ENCODE results near the gene B3GNT4. TPM values are rescaled to one million over a fixed set of nuclear protein-coding genes. Genes with fewer than 3 reads are reported as not detected.

The B3GNT4 gene
- total and polyA plus RNA-seq, 2 donors from 2014 or later = 0.35 to 8.0 TPM

- no peak for DNase-seq
- Histone ChIP-seq H3K27ac (ENCODE audit: low read depth in 2 of 2, low read length in 2 of 2) (no peak overlapping the region), H3K4me1 (ENCODE audit: control insufficient read depth in 2 of 3, insufficient read depth in 2 of 3, low read depth in 1 of 3, low read length in 3 of 3) (no peaks in the 10 kb centered on the region), H3K36me3 (ENCODE audit: control insufficient read depth in 2 of 3, insufficient read depth in 3 of 3, low read length in 3 of 3) (no peaks in the 10 kb centered on the region), H3K4me3 (ENCODE audit: low read length in 3 of 3) (no peak overlapping the region), H3K27me3 (ENCODE audit: control insufficient read depth, insufficient read depth, low read length) (no peaks in the 10 kb centered on the region), H3K9me3 (ENCODE audit: control insufficient read depth in 2 of 3, insufficient read depth in 1 of 3, low read length in 3 of 3) (no peaks in the 10 kb centered on the region), H3K9ac (ENCODE audit: low read length in 3 of 3) (no peak overlapping the region)
- intact Hi-C loops (cut with DNase I) = no loop called here
- no peak for TF ChIP-seq CTCF (IDR thresholded peaks at IDR 0.05; ENCODE audit: borderline replicate concordance, extremely low read depth, insufficient read depth)
- FAIRE-seq = no peak
Measured at GRCh38 chr12:122194804-122195203, 8.7 kb upstream of the B3GNT4 start.

GRCh38 chr12:122195405-122195804, 8.1 kb upstream of the B3GNT4 start:
- Histone ChIP-seq H3K36me3 (ENCODE audit: control insufficient read depth in 2 of 3, insufficient read depth in 3 of 3, low read length in 3 of 3) (no peaks in the 10 kb centered on the region), H3K27ac (ENCODE audit: low read depth in 2 of 2, low read length in 2 of 2) (no peak overlapping the region), H3K4me3 (ENCODE audit: low read length in 3 of 3) (no peak overlapping the region), H3K9ac (ENCODE audit: low read length in 3 of 3) (no peak overlapping the region), H3K4me1 (ENCODE audit: control insufficient read depth in 2 of 3, insufficient read depth in 2 of 3, low read depth in 1 of 3, low read length in 3 of 3) (peaks cover 0 to 3% (median 0%) of the 10 kb centered on the region in 3 donors), H3K9me3 (ENCODE audit: control insufficient read depth in 2 of 3, insufficient read depth in 1 of 3, low read length in 3 of 3) (no peaks in the 10 kb centered on the region), H3K27me3 (ENCODE audit: control insufficient read depth, insufficient read depth, low read length) (no peaks in the 10 kb centered on the region)
- TF ChIP-seq CTCF (IDR thresholded peaks at IDR 0.05; ENCODE audit: borderline replicate concordance, extremely low read depth, insufficient read depth) = no peak
- DNase-seq = peak in 1 of 5 donors; percentile 15
- FAIRE-seq = no peak
- intact Hi-C loops (cut with DNase I) = no loop called here

GRCh38 chr12:122197612-122197966, 5.9 kb upstream of the B3GNT4 start:
- Histone ChIP-seq H3K4me3 (ENCODE audit: low read length in 3 of 3) (no peak overlapping the region), H3K27me3 (ENCODE audit: control insufficient read depth, insufficient read depth, low read length) (no peaks in the 10 kb centered on the region), H3K9ac (ENCODE audit: low read length in 3 of 3) (no peak overlapping the region), H3K9me3 (ENCODE audit: control insufficient read depth in 2 of 3, insufficient read depth in 1 of 3, low read length in 3 of 3) (no peaks in the 10 kb centered on the region), H3K36me3 (ENCODE audit: control insufficient read depth in 2 of 3, insufficient read depth in 3 of 3, low read length in 3 of 3) (no peaks in the 10 kb centered on the region), H3K27ac (ENCODE audit: low read depth in 2 of 2, low read length in 2 of 2) (no peak overlapping the region), H3K4me1 (ENCODE audit: control insufficient read depth in 2 of 3, insufficient read depth in 2 of 3, low read depth in 1 of 3, low read length in 3 of 3) (peaks cover 0 to 3% (median 0%) of the 10 kb centered on the region in 3 donors)
- no peak for TF ChIP-seq CTCF (IDR thresholded peaks at IDR 0.05; ENCODE audit: borderline replicate concordance, extremely low read depth, insufficient read depth)
- no peak for FAIRE-seq
- DNase-seq = no peak
- intact Hi-C loops (cut with DNase I) = no loop called here

Measured in kidney (tissue), 14 donors.